ENCODE data around the gene DDN.
A peak's percentile ranks its signal among the peaks of the same experiment; 100 is the strongest.

DDN gene

GRCh38 chr12:48961801-48962200 is 37.4 kb downstream of the DDN start:
- no peak for DNase-seq

DNA sequence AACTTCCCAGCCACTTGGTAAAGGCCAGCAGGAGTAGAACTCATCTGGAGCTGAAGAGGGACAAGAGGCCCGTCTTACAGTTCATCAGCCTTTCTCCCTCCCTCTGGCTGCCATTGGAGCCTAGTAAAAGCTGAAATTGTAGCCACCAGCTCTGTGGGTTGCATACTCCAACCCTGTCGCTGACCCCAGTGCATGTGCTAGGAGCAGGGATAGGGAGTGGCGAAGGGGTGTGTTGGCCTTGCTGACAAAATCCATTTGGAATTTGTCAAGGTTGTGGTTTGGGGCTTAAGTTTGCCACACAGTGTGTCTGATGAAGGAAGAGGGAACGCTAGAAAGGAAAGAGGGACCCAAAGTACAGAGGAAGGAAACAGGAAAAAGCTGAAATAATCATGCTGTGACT is 37.8 kb downstream of the DDN start:
- no peak for DNase-seq

- no peak for DNase-seq
Measured at GRCh38 chr12:48960834-48961233, 38.3 kb downstream of the DDN start.

DNA sequence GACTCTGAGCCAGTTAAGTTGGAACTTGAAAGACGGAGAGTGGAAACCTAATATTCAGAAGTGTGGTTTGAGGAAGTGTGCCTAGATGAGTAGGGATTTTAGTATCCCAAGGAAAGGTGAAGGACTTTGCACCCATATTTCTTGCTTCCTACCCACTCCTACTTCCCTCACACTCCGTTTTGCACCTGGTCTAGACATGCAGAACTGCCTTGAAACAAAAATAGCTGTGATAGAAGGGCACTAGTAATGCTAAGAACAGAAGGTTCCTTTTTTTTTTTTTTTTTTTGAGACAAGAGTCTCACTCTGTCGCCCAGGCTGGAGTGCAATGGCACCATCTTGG is 41.2 kb downstream of the DDN start:
- DNase-seq: no peak

GRCh38 chr12:48957141-48958048 is 41.8 kb downstream of the DDN start, which contains the start of gene ARF3:
ARF3 (minus strand) TSS chr12:48957487; CDS start chr12:48941095, 16,392 bp downstream.
- peak; percentile 90 for DNase-seq

- peak; percentile 89 for DNase-seq
Measured at GRCh38 chr12:48956279-48957140, 42.7 kb downstream of the DDN start.

- DNase-seq: no peak
Measured at GRCh38 chr12:48954841-48955501, 44.2 kb downstream of the DDN start.

GRCh38 chr12:48954061-48954460 is 45.1 kb downstream of the DDN start:
- no peak for DNase-seq

DNA sequence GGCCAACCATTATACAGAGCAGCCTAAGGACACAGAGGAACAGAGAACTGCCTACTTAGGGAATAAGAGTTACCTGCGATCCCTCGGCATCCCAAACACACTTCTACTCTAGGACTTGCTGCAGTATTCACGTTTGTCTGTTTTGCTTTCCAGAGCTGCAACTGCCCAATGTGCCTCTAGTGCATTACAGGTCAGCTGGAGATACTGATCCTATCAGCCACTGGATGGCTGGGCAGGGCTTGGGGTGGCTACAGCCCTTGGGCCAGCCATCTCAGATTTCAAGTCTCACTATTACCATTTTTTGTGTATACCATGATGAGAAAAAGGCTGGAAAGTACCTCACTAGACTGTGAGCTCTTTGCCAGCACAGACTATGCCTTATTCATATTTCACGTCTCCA is 46.5 kb downstream of the DDN start:
- no peak for DNase-seq

DNA sequence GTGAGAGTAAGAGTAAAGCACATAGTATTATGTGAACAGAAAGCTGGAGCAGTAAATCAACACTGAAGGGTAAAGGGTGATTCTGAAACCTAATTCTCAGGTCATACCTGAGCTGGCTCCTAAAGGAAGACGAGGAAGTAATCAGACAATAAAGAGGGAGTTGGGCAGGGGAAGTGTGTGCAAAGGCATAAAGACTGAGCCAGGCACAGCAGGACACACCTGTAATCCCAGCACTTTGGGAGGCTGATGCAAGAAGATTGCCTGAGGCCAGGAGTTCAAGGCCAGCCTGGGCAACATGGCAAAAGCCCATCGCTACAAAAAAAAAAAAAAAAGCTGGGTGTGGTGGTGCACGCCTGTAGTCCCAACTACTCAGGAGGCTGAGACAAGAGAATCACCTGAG is 51.4 kb downstream of the DDN start:
- DNase-seq: no peak

- no peak for DNase-seq
Measured at GRCh38 chr12:48946943-48947342, 52.2 kb downstream of the DDN start.

GRCh38 chr12:48946205-48946604 is 53.0 kb downstream of the DDN start:
- DNase-seq: no peak

Measured in DMS79 (cell line).